ENCODE results near the gene TLL2.
A peak's percentile ranks its signal among the peaks of the same experiment; 100 is the strongest.

The TLL2 gene

DNA sequence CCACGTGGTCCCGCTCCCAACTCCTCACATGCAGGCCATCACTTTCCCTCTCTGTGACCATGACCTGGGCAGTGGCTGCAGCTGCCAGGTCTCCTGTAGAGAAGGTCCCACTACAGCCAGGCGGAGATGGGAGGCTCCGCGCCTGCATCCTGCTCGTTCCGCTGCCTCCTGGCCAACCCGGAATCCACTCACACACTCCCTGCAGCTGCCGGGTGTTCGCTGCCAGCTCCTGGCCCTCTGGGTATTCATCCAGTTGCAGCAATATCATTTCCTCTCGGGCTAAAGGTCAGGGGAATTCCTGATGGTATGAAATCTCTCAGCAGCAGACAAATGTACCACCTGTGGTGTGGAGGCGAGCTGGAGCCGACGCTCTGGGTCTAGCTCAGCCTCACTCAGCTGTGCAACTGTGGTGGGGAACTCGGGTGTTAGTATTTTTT, 65.7 kb downstream of the TLL2 start:
- H3K4me3 ChIP-seq (ENCODE audit: low read length) = no peak overlapping the region
- peaks cover 37% of the 10 kb centered on the region for H3K4me1 ChIP-seq (ENCODE audit: insufficient read depth, low read length)
- no peak overlapping the region for H2AFZ ChIP-seq (ENCODE audit: low read depth, low read length)
- H3K9me3 ChIP-seq (ENCODE audit: low read length) = no peaks in the 10 kb centered on the region
- no peaks in the 10 kb centered on the region for H3K27me3 ChIP-seq (ENCODE audit: insufficient read depth, low read length)
- no peaks in the 10 kb centered on the region for H3K36me3 ChIP-seq (ENCODE audit: insufficient read depth, low read length)

- Histone ChIP-seq H3K36me3 (ENCODE audit: insufficient read depth, low read length) (no peaks in the 10 kb centered on the region), H2AFZ (ENCODE audit: low read depth, low read length) (no peak overlapping the region), H3K4me3 (ENCODE audit: low read length) (no peak overlapping the region), H3K4me1 (ENCODE audit: insufficient read depth, low read length) (peaks cover 34% of the 10 kb centered on the region), H3K27me3 (ENCODE audit: insufficient read depth, low read length) (no peaks in the 10 kb centered on the region), H3K9me3 (ENCODE audit: low read length) (no peaks in the 10 kb centered on the region)
Observed at GRCh38 chr10:96446966-96447596, 66.6 kb downstream of the TLL2 start.

DNA sequence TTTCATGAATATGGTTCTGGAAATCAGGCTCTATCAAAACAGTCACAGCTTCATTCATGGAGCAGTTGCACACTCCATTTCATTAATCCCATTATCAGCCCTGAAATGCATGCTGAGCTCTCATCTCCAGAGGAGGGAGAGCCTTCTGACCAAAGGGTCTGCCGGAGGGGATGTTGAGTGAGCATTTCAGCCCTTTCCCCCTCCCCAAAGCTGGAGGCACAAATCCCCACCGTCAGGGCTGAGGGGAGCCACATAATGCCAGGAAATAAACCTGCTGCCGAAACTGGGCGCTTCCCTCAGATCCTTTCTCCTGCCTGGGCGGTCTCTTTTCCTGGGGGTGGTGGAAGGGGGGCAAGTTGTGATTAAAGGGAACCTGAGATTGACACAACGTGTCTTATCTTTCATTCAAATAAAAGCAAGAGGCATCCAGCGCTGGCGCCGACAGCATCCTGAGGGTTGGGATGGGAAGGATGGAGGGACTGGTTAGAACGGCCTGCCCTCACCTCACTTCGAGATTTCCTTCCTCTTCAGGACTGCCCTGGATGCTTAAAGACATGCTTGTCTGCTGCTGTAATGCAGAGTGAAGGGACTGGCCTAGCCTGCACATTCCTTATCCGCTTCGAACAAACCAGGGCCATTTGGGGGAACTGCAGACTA, 71.6 kb downstream of the TLL2 start:
- Histone ChIP-seq H3K27me3 (ENCODE audit: insufficient read depth, low read length) (no peaks in the 10 kb centered on the region), H3K36me3 (ENCODE audit: insufficient read depth, low read length) (no peaks in the 10 kb centered on the region), H2AFZ (ENCODE audit: low read depth, low read length) (peak overlapping the region; percentile 3), H3K4me1 (ENCODE audit: insufficient read depth, low read length) (peaks cover 13% of the 10 kb centered on the region), H3K9me3 (ENCODE audit: low read length) (peaks cover 8% of the 10 kb centered on the region), H3K4me3 (ENCODE audit: low read length) (no peak overlapping the region)

- H2AFZ ChIP-seq (ENCODE audit: low read depth, low read length) = peak overlapping the region; percentile 3
- peaks cover 9% of the 10 kb centered on the region for H3K4me1 ChIP-seq (ENCODE audit: insufficient read depth, low read length)
- peaks cover 8% of the 10 kb centered on the region for H3K9me3 ChIP-seq (ENCODE audit: low read length)
Observed at GRCh38 chr10:96441322-96441885, 72.3 kb downstream of the TLL2 start.

DNA sequence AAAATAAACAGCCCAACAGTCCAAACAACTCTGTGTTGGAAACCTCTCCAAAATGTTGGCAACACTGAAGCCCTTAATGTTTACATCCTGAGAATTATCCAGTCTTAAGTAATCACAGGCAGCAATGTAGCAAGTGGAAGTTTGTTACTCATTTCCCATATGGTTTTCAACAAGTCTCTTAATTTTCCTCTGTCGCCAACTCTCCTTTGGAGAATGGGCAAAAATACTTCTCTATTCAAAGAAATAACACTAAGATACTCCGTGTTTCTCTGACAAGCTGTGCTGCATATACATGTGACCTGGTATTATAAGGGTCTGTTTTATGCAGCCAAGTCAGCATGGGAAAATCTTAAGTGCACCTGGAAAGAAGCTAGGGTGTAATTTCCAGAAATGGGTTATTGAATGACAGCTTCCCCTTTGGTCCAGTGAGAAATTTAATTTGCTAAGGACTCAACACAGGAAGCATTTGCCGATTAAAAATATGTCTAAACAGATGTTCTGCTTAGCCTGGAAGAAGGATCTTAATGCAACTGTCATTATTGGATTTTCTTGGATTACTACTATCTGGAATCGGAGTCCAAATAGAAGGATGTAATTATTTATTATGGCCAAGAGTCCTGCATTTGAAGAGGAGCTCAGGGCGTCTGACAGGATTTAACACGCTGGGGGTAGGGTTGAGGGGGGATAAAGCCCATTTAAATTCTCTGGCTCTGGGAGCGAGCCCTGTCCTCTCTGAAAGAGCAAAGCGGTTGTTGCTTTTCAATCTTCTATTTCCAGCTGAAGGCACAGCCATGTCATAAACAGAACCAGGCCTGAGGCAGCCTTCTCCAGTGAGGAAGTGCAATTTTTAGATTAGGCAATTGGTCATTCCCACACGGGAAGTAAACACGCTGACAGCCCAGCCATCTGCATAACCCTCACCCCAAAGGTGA, 73.1 kb downstream of the TLL2 start:
- Histone ChIP-seq H3K9me3 (ENCODE audit: low read length) (peaks cover 8% of the 10 kb centered on the region), H2AFZ (ENCODE audit: low read depth, low read length) (no peak overlapping the region), H3K36me3 (ENCODE audit: insufficient read depth, low read length) (no peaks in the 10 kb centered on the region), H3K4me3 (ENCODE audit: low read length) (no peak overlapping the region), H3K4me1 (ENCODE audit: insufficient read depth, low read length) (peaks cover 9% of the 10 kb centered on the region), H3K27me3 (ENCODE audit: insufficient read depth, low read length) (no peaks in the 10 kb centered on the region)

More at GRCh38 chr10:96441322-96441885, 72.3 kb downstream of the TLL2 start:
- Histone ChIP-seq H3K27me3 (ENCODE audit: insufficient read depth, low read length) (no peaks in the 10 kb centered on the region), H3K4me3 (ENCODE audit: low read length) (no peak overlapping the region), H3K36me3 (ENCODE audit: insufficient read depth, low read length) (no peaks in the 10 kb centered on the region)

DNA sequence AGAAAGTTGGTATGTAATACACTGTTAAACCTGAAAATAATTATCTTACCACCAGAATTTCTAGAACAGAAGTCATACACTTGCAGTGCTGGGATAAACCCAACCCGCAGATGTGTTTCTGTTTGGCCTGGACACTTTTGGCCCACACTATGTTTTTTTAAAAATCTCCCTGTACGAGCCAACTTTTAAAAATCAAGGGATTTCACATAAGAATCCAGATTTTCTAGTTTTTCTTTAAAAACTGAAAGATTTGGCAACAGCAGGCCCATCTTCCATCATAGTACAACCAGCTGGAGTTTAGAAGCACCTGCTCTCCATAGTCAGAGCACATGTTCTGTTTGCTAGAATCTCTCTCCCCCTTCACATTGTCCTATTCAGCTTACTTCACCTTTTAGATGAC, 74.0 kb downstream of the TLL2 start:
- Histone ChIP-seq H3K36me3 (ENCODE audit: insufficient read depth, low read length) (no peaks in the 10 kb centered on the region), H3K9me3 (ENCODE audit: low read length) (peaks cover 8% of the 10 kb centered on the region), H3K27me3 (ENCODE audit: insufficient read depth, low read length) (no peaks in the 10 kb centered on the region), H3K4me3 (ENCODE audit: low read length) (no peak overlapping the region), H2AFZ (ENCODE audit: low read depth, low read length) (no peak overlapping the region), H3K4me1 (ENCODE audit: insufficient read depth, low read length) (peaks cover 9% of the 10 kb centered on the region)

DNA sequence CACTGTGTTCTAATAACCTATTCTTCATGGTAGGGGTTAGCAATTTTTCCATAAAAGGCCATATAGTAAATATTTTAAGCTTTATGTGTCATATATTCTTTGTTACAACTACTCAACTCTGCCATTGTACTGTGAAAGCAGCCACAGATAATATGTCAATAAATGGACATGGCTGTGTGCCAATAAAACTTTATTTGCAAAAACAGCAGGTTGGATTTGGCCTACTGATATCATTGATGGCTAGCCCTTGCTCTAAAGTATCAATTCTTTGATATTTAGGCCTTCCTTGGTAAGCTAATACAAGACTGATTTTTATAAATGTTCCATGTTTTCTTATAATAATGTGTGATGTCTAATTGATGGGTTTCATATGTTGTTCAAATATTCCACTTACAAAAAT, 77.7 kb downstream of the TLL2 start:
- H2AFZ ChIP-seq (ENCODE audit: low read depth, low read length) = no peak overlapping the region
- H3K4me3 ChIP-seq (ENCODE audit: low read length) = no peak overlapping the region
- no peaks in the 10 kb centered on the region for H3K36me3 ChIP-seq (ENCODE audit: insufficient read depth, low read length)
- H3K27me3 ChIP-seq (ENCODE audit: insufficient read depth, low read length) = no peaks in the 10 kb centered on the region
- H3K4me1 ChIP-seq (ENCODE audit: insufficient read depth, low read length) = no peaks in the 10 kb centered on the region
- peaks cover 8% of the 10 kb centered on the region for H3K9me3 ChIP-seq (ENCODE audit: low read length)

GRCh38 chr10:96431211-96431970, 82.3 kb downstream of the TLL2 start:
- Histone ChIP-seq H3K27me3 (ENCODE audit: insufficient read depth, low read length) (no peaks in the 10 kb centered on the region), H3K4me1 (ENCODE audit: insufficient read depth, low read length) (no peaks in the 10 kb centered on the region), H2AFZ (ENCODE audit: low read depth, low read length) (no peak overlapping the region), H3K36me3 (ENCODE audit: insufficient read depth, low read length) (no peaks in the 10 kb centered on the region), H3K4me3 (ENCODE audit: low read length) (no peak overlapping the region), H3K9me3 (ENCODE audit: low read length) (no peaks in the 10 kb centered on the region)

GRCh38 chr10:96427291-96427690, 86.4 kb downstream of the TLL2 start:
- Histone ChIP-seq H3K4me1 (ENCODE audit: insufficient read depth, low read length) (no peaks in the 10 kb centered on the region), H3K36me3 (ENCODE audit: insufficient read depth, low read length) (no peaks in the 10 kb centered on the region), H3K4me3 (ENCODE audit: low read length) (no peak overlapping the region), H2AFZ (ENCODE audit: low read depth, low read length) (no peak overlapping the region), H3K9me3 (ENCODE audit: low read length) (no peaks in the 10 kb centered on the region), H3K27me3 (ENCODE audit: insufficient read depth, low read length) (no peaks in the 10 kb centered on the region)

GRCh38 chr10:96422525-96422924, 91.2 kb downstream of the TLL2 start:
- Histone ChIP-seq H3K9me3 (ENCODE audit: low read length) (no peaks in the 10 kb centered on the region), H3K4me1 (ENCODE audit: insufficient read depth, low read length) (no peaks in the 10 kb centered on the region), H3K36me3 (ENCODE audit: insufficient read depth, low read length) (no peaks in the 10 kb centered on the region), H3K27me3 (ENCODE audit: insufficient read depth, low read length) (no peaks in the 10 kb centered on the region), H3K4me3 (ENCODE audit: low read length) (no peak overlapping the region), H2AFZ (ENCODE audit: low read depth, low read length) (no peak overlapping the region)

GRCh38 chr10:96421995-96422394, 91.7 kb downstream of the TLL2 start:
- Histone ChIP-seq H2AFZ (ENCODE audit: low read depth, low read length) (no peak overlapping the region), H3K36me3 (ENCODE audit: insufficient read depth, low read length) (no peaks in the 10 kb centered on the region)

GRCh38 chr10:96420228-96421009, 93.3 kb downstream of the TLL2 start:
- no peak overlapping the region for H3K4me3 ChIP-seq (ENCODE audit: low read length)
- no peaks in the 10 kb centered on the region for H3K36me3 ChIP-seq (ENCODE audit: insufficient read depth, low read length)
- H2AFZ ChIP-seq (ENCODE audit: low read depth, low read length) = no peak overlapping the region
- H3K27me3 ChIP-seq (ENCODE audit: insufficient read depth, low read length) = no peaks in the 10 kb centered on the region
- no peaks in the 10 kb centered on the region for H3K4me1 ChIP-seq (ENCODE audit: insufficient read depth, low read length)
- H3K9me3 ChIP-seq (ENCODE audit: low read length) = no peaks in the 10 kb centered on the region

More at GRCh38 chr10:96421995-96422394, 91.7 kb downstream of the TLL2 start:
- Histone ChIP-seq H3K4me1 (ENCODE audit: insufficient read depth, low read length) (no peaks in the 10 kb centered on the region), H3K27me3 (ENCODE audit: insufficient read depth, low read length) (no peaks in the 10 kb centered on the region), H3K9me3 (ENCODE audit: low read length) (no peaks in the 10 kb centered on the region), H3K4me3 (ENCODE audit: low read length) (no peak overlapping the region)
